Endothelial cell of umbilical vein (primary cell): ENCODE results near the gene ACER3. TPM values are rescaled to one million over a fixed set of nuclear protein-coding genes. Genes with fewer than 3 reads are reported as not detected.

Experiments used
- BruUV-seq: library from RNA; stranded (reverse); fragments of 400-500 nt; replicated peaks from 2 replicates; lab custom pipeline; 2021; lab: Mats Ljungman, UMichigan
- CTCF ChIA-PET: fragments of 300-600, 350-600 bp; sonication (Branson Sonifier 250); formaldehyde crosslinking; loops from one replicate; lab custom pipeline; 2021; ENCODE audit warnings: antibody characterized with exemption, inconsistent platforms; lab: Charles Lee
- POLR2A ChIA-PET: fragments of 300-600, 350-600 bp; sonication (Branson Sonifier 250); formaldehyde crosslinking; loops from one replicate; lab custom pipeline; 2021; ENCODE audit warnings: antibody characterized with exemption, inconsistent platforms; lab: Charles Lee
- DNase-seq: peaks from one replicate; pipeline ENCODE4 v3.0.0-alpha.2; 2011; ENCODE audit warnings: low read depth, low spot score
- FAIRE-seq: peaks from 2 replicates; lab custom pipeline; 2011; peaks lifted over from hg19 to GRCh38; lab: Jason Lieb, UNC
- H2AFZ ChIP-seq: 2 replicates; pipeline ENCODE4 v1.6.0; 2012; ENCODE audit warnings: low read depth, low read length, control low read depth, inconsistent platforms
- H3K27ac ChIP-seq: 2 replicates; pipeline ENCODE4 v1.5.1; 2011; ENCODE audit warnings: low read depth, mild to moderate bottlenecking, control low read depth, low read length, moderate library complexity; ENCODE audit not compliant: insufficient read depth
- H3K27me3 ChIP-seq, 2 experiments: 2 replicates each; pipeline versions ENCODE4 v1.6.0 to v1.6.1; 2011; ENCODE audit warnings: low read length in 2 of 2, mixed read lengths in 1 of 2; ENCODE audit not compliant: control insufficient read depth in 2 of 2, insufficient read depth in 2 of 2
- H3K36me3 ChIP-seq, 2 experiments: 2 replicates in 1 of 2; 3 replicates in 1 of 2; pipeline ENCODE4 v1.5.1; 2011; ENCODE audit warnings: low read length in 2 of 2, mild to moderate bottlenecking in 1 of 2, moderate library complexity in 1 of 2; ENCODE audit not compliant: control insufficient read depth in 2 of 2, insufficient read depth in 2 of 2; ENCODE audit errors: extremely low read depth in 1 of 2
- H3K4me1 ChIP-seq: 3 replicates; pipeline ENCODE4 v1.5.1; 2011; ENCODE audit warnings: mild to moderate bottlenecking, low read length; ENCODE audit not compliant: control insufficient read depth, insufficient read depth; ENCODE audit errors: extremely low read depth
- H3K4me2 ChIP-seq: 2 replicates; pipeline ENCODE4 v1.6.1; 2011; ENCODE audit warnings: low read length, control low read depth, mixed read lengths; ENCODE audit not compliant: insufficient read depth
- H3K4me3 ChIP-seq, 3 experiments: fragments of 200-600 bp in 1 of 3; sonication (generic), shearing (Covaris generic) in 1 of 3; replicated peaks in 1 of 3; 2 replicates each; pipeline ENCODE4 v1.5.1; 2011 to 2016; ENCODE audit warnings: control low read depth in 3 of 3, low read length in 3 of 3, mild to moderate bottlenecking in 2 of 3, inconsistent platforms in 1 of 3, low read depth in 1 of 3, moderate library complexity in 1 of 3; ENCODE audit not compliant: insufficient read depth in 1 of 3
- H3K79me2 ChIP-seq: 2 replicates; pipeline ENCODE4 v1.6.0; 2012; ENCODE audit warnings: low read length, inconsistent platforms; ENCODE audit not compliant: control insufficient read depth, insufficient read depth
- H3K9ac ChIP-seq: replicated peaks from 2 replicates; pipeline ENCODE3; 2011; ENCODE audit warnings: low read length, control low read depth; ENCODE audit not compliant: insufficient read depth; ENCODE audit errors: extremely low read depth
- H3K9me1 ChIP-seq: replicated peaks from 3 replicates; pipeline ENCODE4 v1.6.0; 2011; ENCODE audit warnings: mild to moderate bottlenecking, low read length; ENCODE audit not compliant: control insufficient read depth, insufficient read depth; ENCODE audit errors: extremely low read depth
- H3K9me3 ChIP-seq: replicated peaks from 2 replicates; pipeline ENCODE4 v1.5.1; 2012; ENCODE audit warnings: low read length, inconsistent platforms; ENCODE audit not compliant: control insufficient read depth, insufficient read depth
- H4K20me1 ChIP-seq: replicated peaks from 2 replicates; pipeline ENCODE3; 2011; ENCODE audit warnings: mild to moderate bottlenecking, low read length; ENCODE audit not compliant: control insufficient read depth, insufficient read depth; ENCODE audit errors: extremely low read depth
- EZH2 ChIP-seq: IDR thresholded peaks from 2 replicates; pipeline ENCODE4 v1.6.1; 2012; ENCODE audit warnings: borderline replicate concordance, low read depth, mild to moderate bottlenecking, moderate library complexity, low read length, inconsistent platforms; ENCODE audit not compliant: severe bottlenecking
- JUN ChIP-seq: IDR thresholded peaks from 2 replicates; pipeline ENCODE4 v1.6.1; 2011; ENCODE audit warnings: borderline replicate concordance, low read depth; ENCODE audit not compliant: insufficient read length, insufficient read depth
- MAX ChIP-seq: IDR thresholded peaks from 2 replicates; pipeline ENCODE4 v1.6.1; 2011; ENCODE audit not compliant: insufficient read depth, insufficient read length
- POLR2A ChIP-seq: IDR thresholded peaks from 2 replicates; pipeline ENCODE4 v1.6.1; 2012; ENCODE audit warnings: low read depth, mild to moderate bottlenecking, control low read depth, low read length
- POLR2AphosphoS5 ChIP-seq: IDR thresholded peaks from 2 replicates; pipeline ENCODE4 v1.6.1; 2012; ENCODE audit warnings: low read depth, mild to moderate bottlenecking, control low read depth, low read length, moderate library complexity; ENCODE audit not compliant: insufficient read depth
- dilution Hi-C: fragments of 300-500 bp; cut with MboI; formaldehyde crosslinking; loops from one replicate; pipeline ENCODE4 v1.15.0; 2019; ENCODE audit warnings: low sequenced_read_pairs; ENCODE audit not compliant: extremely low pct_ligation_motif_present
- intact Hi-C: fragments of 100-400 bp; cut with micrococcal nuclease; formaldehyde crosslinking; loops from one replicate; pipeline ENCODE4 v1.10.0; 2022
- polyA plus RNA-seq, 4 experiments: library from polyadenylated mRNA; depleted of rRNA in 3 of 4; stranded (reverse) in 3 of 4; unstranded in 1 of 4; fragments of >200 nt; gene quantifications; 2 replicates each; pipeline versions ENCODE4 v1.2.1 to v1.2.3, GENCODE V29; 2011 to 2012; ENCODE audit warnings: missing spikeins in 1 of 4
- total RNA-seq: library from RNA; stranded (reverse); gene quantifications from 2 replicates; pipeline ENCODE4 v1.2.3, GENCODE V29; 2021

Gene ACER3
- total and polyA plus RNA-seq, 2 donors (not counting 3 experiments of a cell fraction or from before 2014, with no cell fraction given) = 9.9 to 31.6 TPM

GRCh38 chr11:76841923-76842452, 18.7 kb upstream of the ACER3 start:
- BruUV-seq = no TSS peak
- ChIA-PET POLR2A (no interaction called here), CTCF (interaction anchor here (5.2 kb wide), 1 partner anchor 77 kb away, joined by 26 read pairs; no protein-coding TSS in a partner anchor)
- no peaks in the 10 kb centered on the region for H4K20me1 ChIP-seq
- H3K9me3 ChIP-seq = no peaks in the 10 kb centered on the region
- no peak overlapping the region for H3K4me3 ChIP-seq
- dilution Hi-C loops (no loop called here), intact Hi-C loops (no loop called here)
- FAIRE-seq = no peak
- H3K4me2 ChIP-seq = no peak overlapping the region
- no peaks in the 10 kb centered on the region for H3K79me2 ChIP-seq
- H3K9me1 ChIP-seq = no peaks in the 10 kb centered on the region
- no peak for DNase-seq
- TF ChIP-seq MAX (no peak), POLR2AphosphoS5 (no peak), EZH2 (no peak), POLR2A (no peak)
- no peak overlapping the region for H3K9ac ChIP-seq
- H3K27ac ChIP-seq = no peak overlapping the region
- H2AFZ ChIP-seq = no peak overlapping the region
- H3K36me3 ChIP-seq = no peaks in the 10 kb centered on the region
- no peaks in the 10 kb centered on the region for H3K27me3 ChIP-seq
- H3K4me1 ChIP-seq = peaks cover 27% of the 10 kb centered on the region

- H3K27me3 ChIP-seq = no peaks in the 10 kb centered on the region
- no peaks in the 10 kb centered on the region for H3K36me3 ChIP-seq
- no peak overlapping the region for H2AFZ ChIP-seq
- intact Hi-C loops = no loop called here
- dilution Hi-C loops = no loop called here
- no peaks in the 10 kb centered on the region for H4K20me1 ChIP-seq
- H3K4me3 ChIP-seq = no peak overlapping the region
- no peaks in the 10 kb centered on the region for H3K9me3 ChIP-seq
- peaks cover 14% of the 10 kb centered on the region for H3K4me1 ChIP-seq
- H3K9ac ChIP-seq = no peak overlapping the region
- no peaks in the 10 kb centered on the region for H3K9me1 ChIP-seq
- TF ChIP-seq POLR2AphosphoS5 = no peak
- TF ChIP-seq JUN = no peak
- no peak overlapping the region for H3K4me2 ChIP-seq
- FAIRE-seq (no peak), DNase-seq (no peak)
- ChIA-PET POLR2A (no interaction called here), CTCF (interaction anchor here (5.2 kb wide), 1 partner anchor 75 kb away, joined by 26 read pairs; no protein-coding TSS in a partner anchor)
- BruUV-seq = no TSS peak
- no peaks in the 10 kb centered on the region for H3K79me2 ChIP-seq
- H3K27ac ChIP-seq = no peak overlapping the region
Measured at GRCh38 chr11:76843907-76844306, 16.8 kb upstream of the ACER3 start.
